GM12878 (cell line): ENCODE measurements around the gene OSBPL10. TPM values are rescaled to one million over a fixed set of nuclear protein-coding genes. Genes with fewer than 3 reads are reported as not detected.

Experiments
- ATAC-seq: fragments of 200-7000 bp; cut with Tn5 transposase; 3 replicates; pipeline ENCODE4 v1.9.1; 2020; ENCODE audit warnings: mild to moderate bottlenecking, moderate library complexity
- BruUV-seq: library from RNA; stranded (reverse); fragments of 400-500 nt; replicated peaks from 2 replicates; lab custom pipeline; 2021; lab: Mats Ljungman, UMichigan
- CTCF ChIA-PET: fragments of 300-600 bp; sonication (Branson Sonifier 250); formaldehyde crosslinking; extraction: SDS; loops from one replicate; lab custom pipeline; 2021; ENCODE audit warnings: inconsistent platforms; lab: Yijun Ruan, JAX
- POLR2A ChIA-PET: fragments of 350-600 bp; formaldehyde crosslinking; extraction: SDS; loops from one replicate; lab custom pipeline; 2021; ENCODE audit warnings: inconsistent platforms; lab: Charles Lee
- RAD21 ChIA-PET: fragments of 300-600 bp; sonication (Branson Sonifier 250); formaldehyde crosslinking; loops from one replicate; lab custom pipeline; 2023; ENCODE audit warnings: antibody characterized with exemption; ENCODE audit not compliant: unreplicated experiment; lab: Charles Lee
- SMC1A ChIA-PET: fragments of 300-600 bp; sonication (Branson Sonifier 250); formaldehyde crosslinking; loops from one replicate; lab custom pipeline; 2023; ENCODE audit not compliant: unreplicated experiment, uncharacterized antibody; lab: Charles Lee
- DNase-seq: peaks from one replicate; pipeline ENCODE4 v3.0.0-alpha.2; 2011; ENCODE audit warnings: low read depth, low spot score
- FAIRE-seq: peaks from 3 replicates; lab custom pipeline; 2011; peaks lifted over from hg19 to GRCh38; lab: Jason Lieb, UNC
- H2AFZ ChIP-seq: 2 replicates; pipeline ENCODE4 v1.6.0; 2011; ENCODE audit warnings: low read depth, low read length, control low read depth; ENCODE audit not compliant: control insufficient read depth
- H3K27ac ChIP-seq: 2 replicates; pipeline ENCODE4 v1.5.1; 2011; ENCODE audit warnings: control low read depth; ENCODE audit not compliant: control insufficient read depth, insufficient read depth
- H3K27me3 ChIP-seq, 2 experiments: replicated peaks in 1 of 2; 2 replicates each; pipeline versions ENCODE4 v1.6.0 to v1.6.1; 2011; ENCODE audit warnings: low read length in 1 of 2; ENCODE audit not compliant: control insufficient read depth in 2 of 2, insufficient read depth in 2 of 2
- H3K36me3 ChIP-seq, 2 experiments: 2 replicates each; pipeline ENCODE4 v1.5.1; 2011; ENCODE audit warnings: low read length in 1 of 2; ENCODE audit not compliant: control insufficient read depth in 2 of 2, insufficient read depth in 2 of 2
- H3K4me1 ChIP-seq: 2 replicates; pipeline ENCODE4 v1.6.1; 2011; ENCODE audit warnings: mild to moderate bottlenecking, low read length, moderate library complexity, mixed read lengths; ENCODE audit not compliant: control insufficient read depth, insufficient read depth
- H3K4me2 ChIP-seq: 2 replicates; pipeline ENCODE4 v1.6.0; 2011; ENCODE audit warnings: control low read depth; ENCODE audit not compliant: control insufficient read depth, insufficient read depth
- H3K4me3 ChIP-seq: fragments of 200-600 bp; sonication (generic); 2 replicates; pipeline ENCODE4 v1.5.1; 2016
- H3K79me2 ChIP-seq: 2 replicates; pipeline ENCODE4 v1.6.0; 2011; ENCODE audit warnings: low read length; ENCODE audit not compliant: control insufficient read depth, insufficient read depth
- H3K9ac ChIP-seq: 2 replicates; pipeline ENCODE4 v1.8.0; 2011; ENCODE audit warnings: low read length, control low read depth, mixed read lengths; ENCODE audit not compliant: control insufficient read depth, insufficient read depth
- H3K9me3 ChIP-seq: replicated peaks from 3 replicates; pipeline ENCODE4 v1.5.1; 2011; ENCODE audit warnings: mild to moderate bottlenecking, low read length; ENCODE audit not compliant: control insufficient read depth, insufficient read depth
- H4K20me1 ChIP-seq: 2 replicates; pipeline ENCODE4 v1.6.0; 2011; ENCODE audit not compliant: control insufficient read depth, insufficient read depth
- BCL11A ChIP-seq: IDR thresholded peaks from 2 replicates; pipeline ENCODE4 v1.6.1; 2011; ENCODE audit warnings: low read depth, low read length
- EED ChIP-seq: sonication (generic); IDR thresholded peaks from 2 replicates; pipeline ENCODE4 v1.6.1; 2016; ENCODE audit warnings: antibody characterized with exemption, low read depth
- FOXK2 ChIP-seq: fragments of 450-650 bp; IDR thresholded peaks from 2 replicates; pipeline ENCODE4 v1.6.1; 2017; ENCODE audit warnings: mild to moderate bottlenecking, moderate library complexity
- WGBS: methylation state at CpG from one replicate; pipeline ENCODE4 v1.1.6; 2016; ENCODE audit warnings: low lambda C conversion rate; ENCODE audit not compliant: insufficient replicate concordance, insufficient coverage; ENCODE audit errors: missing lambda C conversion rate; 5-methylcytosine and 5-hydroxymethylcytosine counted together
- in situ Hi-C: fragments of 300-500 bp; cut with MboI; formaldehyde crosslinking; loops from 9 replicates; pipeline ENCODE4 v1.14.3; 2018; ENCODE audit warnings: mixed read lengths
- intact Hi-C: fragments of 100-400 bp; cut with micrococcal nuclease; formaldehyde crosslinking; loops from one replicate; pipeline ENCODE4 v1.14.2; 2022; ENCODE audit not compliant: unreplicated experiment
- polyA plus RNA-seq, 11 experiments: library from polyadenylated mRNA; depleted of rRNA in 4 of 11; unstranded in 6 of 11; stranded (reverse) in 5 of 11; fragments of >200 nt; fragmentation: Nextera tagmentation in 4 of 11; fragmentation: Illumina TruSeq in 1 of 11; extraction: Ambion mirVana in 4 of 11; extraction: Trizol in 1 of 11; gene quantifications; 1 replicate in 1 of 11; 2 replicates in 10 of 11; pipeline versions ENCODE4 v1.2.1 to v1.2.3, GENCODE V29; 2011 to 2016; ENCODE audit warnings: inconsistent platforms in 2 of 11, missing spikeins in 2 of 11, low read depth in 1 of 11
- total RNA-seq, 4 experiments: library from RNA; depleted of rRNA in 3 of 4; stranded (reverse); fragments of >200 nt in 3 of 4; fragmentation: Illumina TruSeq in 1 of 4; extraction: Trizol in 1 of 4; gene quantifications; 2 replicates each; pipeline versions ENCODE4 v1.2.1 to v1.2.3, GENCODE V29; 2013 to 2021
- TF ChIP-seq, protein P1 (sequence below): fragments of 150-350 bp; IDR thresholded peaks from 2 replicates; pipeline ENCODE4 v1.6.1; 2016; ENCODE audit warnings: low read depth, low read length

OSBPL10 gene
- total and polyA plus RNA-seq, 10 of the 15 experiments (the other 5 are each of a cell fraction or from before 2014, with no cell fraction given): 0.03 to 0.25 (median 0.09) TPM; not detected in 5

DNA sequence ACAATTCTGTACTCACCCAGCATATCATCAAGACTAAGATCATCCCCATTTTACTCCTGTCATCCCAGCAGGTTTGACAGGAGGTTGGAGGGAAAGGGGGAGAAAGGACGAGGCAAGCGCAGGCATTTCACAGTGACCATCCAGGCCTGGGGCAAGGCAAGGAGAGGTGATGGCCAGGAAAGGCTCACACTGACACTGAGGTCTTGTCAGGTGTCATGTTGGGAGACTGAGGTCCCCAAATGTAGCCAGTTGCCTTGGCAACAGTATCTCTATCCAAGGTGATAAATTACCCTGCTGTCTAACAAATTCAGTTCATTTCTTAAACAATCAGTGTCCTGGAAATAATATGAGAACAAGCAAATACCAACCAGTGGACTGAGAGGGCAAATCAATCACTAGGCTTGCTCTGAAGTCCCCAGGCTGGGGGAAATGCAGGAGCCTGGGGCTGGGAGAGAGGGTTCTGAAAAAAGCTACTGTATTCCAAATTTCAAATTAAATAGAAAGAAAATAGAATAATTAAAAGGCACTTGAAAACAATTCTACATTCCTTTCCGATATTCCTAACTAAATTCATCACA, 172.8 kb downstream of the OSBPL10 start:
- Histone ChIP-seq H3K9ac (no peak overlapping the region), H3K4me2 (no peak overlapping the region), H3K4me3 (no peak overlapping the region), H3K36me3 (no peaks in the 10 kb centered on the region), H4K20me1 (no peaks in the 10 kb centered on the region), H3K9me3 (no peaks in the 10 kb centered on the region), H3K79me2 (no peaks in the 10 kb centered on the region), H3K27me3 (peaks cover 0 to 4% of the 10 kb centered on the region in 2 experiments; a peak in 1 of 4 replicates), H3K4me1 (no peaks in the 10 kb centered on the region), H2AFZ (no peak overlapping the region), H3K27ac (no peak overlapping the region)
- SMC1A ChIA-PET: no interaction called here
- intact Hi-C loops (no loop called here), in situ Hi-C loops (no loop called here)
- no peak for ATAC-seq
- no TSS peak for BruUV-seq
- RAD21 ChIA-PET: no interaction called here
- DNase-seq: no peak
- CTCF ChIA-PET: no interaction called here
- POLR2A ChIA-PET: no interaction called here
- no peak for FAIRE-seq
- TF ChIP-seq EED: no peak
- no peak for TF ChIP-seq BCL11A
- TF ChIP-seq, protein P1, sequence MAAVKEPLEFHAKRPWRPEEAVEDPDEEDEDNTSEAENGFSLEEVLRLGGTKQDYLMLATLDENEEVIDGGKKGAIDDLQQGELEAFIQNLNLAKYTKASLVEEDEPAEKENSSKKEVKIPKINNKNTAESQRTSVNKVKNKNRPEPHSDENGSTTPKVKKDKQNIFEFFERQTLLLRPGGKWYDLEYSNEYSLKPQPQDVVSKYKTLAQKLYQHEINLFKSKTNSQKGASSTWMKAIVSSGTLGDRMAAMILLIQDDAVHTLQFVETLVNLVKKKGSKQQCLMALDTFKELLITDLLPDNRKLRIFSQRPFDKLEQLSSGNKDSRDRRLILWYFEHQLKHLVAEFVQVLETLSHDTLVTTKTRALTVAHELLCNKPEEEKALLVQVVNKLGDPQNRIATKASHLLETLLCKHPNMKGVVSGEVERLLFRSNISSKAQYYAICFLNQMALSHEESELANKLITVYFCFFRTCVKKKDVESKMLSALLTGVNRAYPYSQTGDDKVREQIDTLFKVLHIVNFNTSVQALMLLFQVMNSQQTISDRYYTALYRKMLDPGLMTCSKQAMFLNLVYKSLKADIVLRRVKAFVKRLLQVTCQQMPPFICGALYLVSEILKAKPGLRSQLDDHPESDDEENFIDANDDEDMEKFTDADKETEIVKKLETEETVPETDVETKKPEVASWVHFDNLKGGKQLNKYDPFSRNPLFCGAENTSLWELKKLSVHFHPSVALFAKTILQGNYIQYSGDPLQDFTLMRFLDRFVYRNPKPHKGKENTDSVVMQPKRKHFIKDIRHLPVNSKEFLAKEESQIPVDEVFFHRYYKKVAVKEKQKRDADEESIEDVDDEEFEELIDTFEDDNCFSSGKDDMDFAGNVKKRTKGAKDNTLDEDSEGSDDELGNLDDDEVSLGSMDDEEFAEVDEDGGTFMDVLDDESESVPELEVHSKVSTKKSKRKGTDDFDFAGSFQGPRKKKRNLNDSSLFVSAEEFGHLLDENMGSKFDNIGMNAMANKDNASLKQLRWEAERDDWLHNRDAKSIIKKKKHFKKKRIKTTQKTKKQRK: no peak
- TF ChIP-seq FOXK2: no peak
- WGBS: 50% methylated on average over 3 of the region's 3 CpGs
